ENCODE data around the gene AVEN.
A peak's percentile ranks its signal among the peaks of the same experiment; 100 is the strongest.
"Not testable (repeated sequence)": the region's sequence is repeated elsewhere in the genome, so short reads cannot be mapped to it uniquely, and the experiment has no call there.

The AVEN gene

DNA sequence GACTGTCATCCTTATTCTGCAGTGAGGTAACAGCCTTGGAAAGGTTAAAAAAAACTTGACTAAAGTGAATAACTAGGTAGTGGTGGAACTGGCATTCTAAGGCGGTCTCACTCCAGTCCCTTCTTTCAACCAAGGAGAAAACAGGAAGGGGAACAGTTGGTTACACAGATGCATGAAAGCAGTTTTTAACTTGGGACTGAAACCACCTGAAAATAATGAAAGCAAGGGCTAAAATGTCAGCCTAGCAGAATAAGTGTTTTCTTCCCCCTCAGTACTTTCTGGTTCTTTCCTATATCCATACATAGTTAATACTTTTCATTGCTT, 748 bp upstream of the AVEN start:
- DNase-seq, result no peak

- peak; percentile 72 to 81 for DNase-seq
Observed at GRCh38 chr15:34038023-34038870, 757 bp downstream of the AVEN start.

GRCh38 chr15:34031987-34032760, 6.8 kb downstream of the AVEN start:
- no peak for DNase-seq

- no peak for DNase-seq
Observed at GRCh38 chr15:34027606-34028005, 11.4 kb downstream of the AVEN start.

- DNase-seq, result no peak
Observed at GRCh38 chr15:34025252-34025651, 13.8 kb downstream of the AVEN start.

DNA sequence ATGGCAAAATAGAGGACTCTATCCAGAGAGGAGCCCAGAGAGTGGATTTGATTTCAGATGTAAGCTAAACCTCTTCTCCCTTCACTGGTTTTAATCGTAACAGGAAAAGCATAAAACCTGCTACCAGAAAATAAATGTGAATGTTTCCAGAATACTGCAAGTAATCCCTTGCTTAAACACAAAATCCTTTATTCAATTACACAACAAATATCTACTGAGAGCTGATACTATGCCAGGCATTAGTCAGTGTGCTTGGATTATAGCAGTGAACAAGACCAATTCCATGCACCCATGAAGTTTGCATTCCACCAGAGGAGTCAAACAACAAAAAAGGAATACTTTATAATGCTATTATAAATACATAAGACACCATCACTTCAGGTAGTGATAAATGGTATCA, 15.1 kb downstream of the AVEN start:
- no peak for DNase-seq

GRCh38 chr15:34019369-34019990, 19.5 kb downstream of the AVEN start:
- DNase-seq, result no peak

GRCh38 chr15:34018738-34019137, 20.3 kb downstream of the AVEN start:
- not testable (repeated sequence) for DNase-seq

GRCh38 chr15:34018021-34018645, 20.9 kb downstream of the AVEN start:
- no peak for DNase-seq

DNA sequence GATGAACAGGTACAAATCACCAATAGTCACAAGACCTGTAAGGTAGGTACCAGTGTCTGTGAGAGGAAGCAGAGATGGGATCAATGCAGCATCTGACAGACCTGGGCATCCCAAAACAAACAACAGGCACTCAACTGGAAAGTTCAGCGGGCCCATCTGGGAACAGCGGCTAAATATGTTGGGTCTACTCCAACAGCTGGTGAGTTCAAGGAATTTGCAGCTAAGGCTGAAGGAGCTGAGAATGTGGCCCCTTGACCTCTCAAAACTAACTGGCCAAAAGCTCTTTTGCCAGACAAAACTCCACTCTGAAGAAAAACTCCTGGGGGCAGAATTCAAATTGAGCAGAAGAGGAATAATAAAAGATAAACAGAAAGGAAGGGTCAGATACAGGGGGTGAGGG, 24.4 kb downstream of the AVEN start:
- DNase-seq, result no peak

DNA sequence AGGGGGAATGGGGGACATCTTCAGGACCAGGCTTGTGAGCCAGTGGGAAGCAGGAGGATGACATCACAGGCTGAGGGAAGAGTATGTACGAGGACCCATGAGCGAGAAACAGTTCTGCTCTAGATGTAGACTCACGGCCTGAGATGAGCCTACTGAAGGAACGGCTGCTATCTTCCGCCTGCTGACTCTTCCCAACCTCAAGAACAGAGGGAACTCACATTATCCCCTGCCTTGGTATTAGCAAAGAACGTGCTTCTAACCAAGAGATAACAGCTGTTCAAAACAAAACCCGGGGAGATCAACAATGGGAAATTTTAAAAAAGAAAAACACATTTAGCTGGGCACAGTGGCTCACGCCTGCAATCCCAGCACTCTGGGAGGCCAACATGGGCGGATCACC, 25.3 kb downstream of the AVEN start:
- no peak for DNase-seq

- no peak for DNase-seq
Observed at GRCh38 chr15:34012461-34013028, 26.5 kb downstream of the AVEN start.

GRCh38 chr15:34011481-34011880, 27.5 kb downstream of the AVEN start:
- no peak for DNase-seq

DNA sequence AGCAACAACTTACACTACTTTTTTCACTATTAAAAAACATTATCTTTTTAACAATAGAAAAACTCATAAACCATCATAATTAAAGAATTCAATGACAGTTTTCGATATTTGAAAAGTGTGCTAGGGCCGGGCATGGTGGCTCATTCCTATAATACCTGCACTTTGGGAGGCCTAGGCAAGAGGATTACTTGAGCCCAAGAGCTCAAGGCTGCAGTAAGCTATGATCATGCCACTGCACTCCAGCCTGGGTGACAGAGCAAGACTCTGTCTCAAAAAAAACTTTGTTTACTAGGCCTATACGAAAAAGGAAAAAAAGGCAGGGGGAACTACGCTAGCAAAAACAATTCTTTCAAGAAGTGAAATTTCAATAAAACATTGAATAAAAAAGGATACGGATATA, 28.1 kb downstream of the AVEN start:
- DNase-seq, result no peak

GRCh38 chr15:34009656-34010055, 29.3 kb downstream of the AVEN start:
- no peak for DNase-seq

GRCh38 chr15:34006381-34006780, 32.6 kb downstream of the AVEN start:
- no peak for DNase-seq

DNA sequence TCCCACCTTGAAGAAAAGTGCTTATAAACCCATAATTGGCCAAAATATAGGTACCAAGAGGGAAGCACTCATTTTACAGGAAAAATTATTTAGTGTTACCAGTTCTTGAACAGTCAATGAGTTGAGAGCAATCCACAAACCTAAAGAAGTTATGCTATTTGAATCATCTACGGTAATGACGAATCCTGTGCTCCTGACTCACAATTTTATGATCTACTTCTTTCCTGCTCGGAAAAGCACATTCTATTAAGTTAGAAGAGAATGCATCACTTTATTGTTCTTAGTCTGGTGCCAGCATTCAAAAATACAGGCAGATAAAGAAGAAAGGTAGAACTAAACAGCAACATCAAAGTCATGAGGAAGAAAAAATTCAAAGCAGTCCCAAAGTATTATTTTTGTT, 37.5 kb downstream of the AVEN start:
- no peak for DNase-seq

DNA sequence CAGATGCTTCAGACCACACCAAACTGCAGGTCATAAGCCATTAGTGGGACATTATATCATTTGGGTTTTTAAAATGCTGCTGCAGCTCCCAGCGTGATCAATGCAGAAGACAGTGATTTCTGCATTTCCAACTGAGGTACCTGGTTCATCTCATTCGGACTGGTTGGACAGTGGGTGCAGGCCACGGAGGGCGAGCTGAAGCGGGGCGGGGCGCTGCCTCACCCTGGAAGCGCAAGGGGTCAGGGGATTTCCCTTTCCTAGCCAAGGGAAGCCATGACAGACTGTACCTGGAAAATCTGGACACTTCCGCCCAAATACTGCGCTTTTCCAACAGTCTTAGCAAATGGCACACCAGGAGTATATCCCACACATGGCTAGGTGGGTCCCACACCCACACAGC, 43.3 kb downstream of the AVEN start:
- DNase-seq, result not testable (repeated sequence)

- DNase-seq, result peak in 1 of 2 donors; percentile 6
Observed at GRCh38 chr15:33994005-33994615, 44.9 kb downstream of the AVEN start.

DNA sequence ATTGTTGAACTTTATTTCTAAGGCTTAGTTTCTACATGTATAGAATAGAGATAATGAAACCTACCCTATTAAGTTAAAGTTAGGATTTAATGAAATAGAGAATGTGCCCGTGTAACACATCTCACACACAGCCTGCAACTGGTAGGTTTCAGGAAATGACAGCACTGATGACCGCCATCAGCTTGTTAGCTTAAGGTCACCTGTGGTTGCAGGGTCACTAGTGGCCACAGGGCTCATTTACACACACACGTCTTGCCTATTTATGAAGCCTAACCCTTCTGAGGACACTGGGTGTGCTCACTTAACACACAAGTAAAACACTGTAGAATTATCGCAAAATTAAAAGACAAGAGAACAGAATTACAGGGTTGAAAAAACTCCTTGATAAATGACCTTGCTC, 50.6 kb downstream of the AVEN start:
- DNase-seq, result no peak

- no peak for DNase-seq
Observed at GRCh38 chr15:33987444-33987843, 51.6 kb downstream of the AVEN start.

DNA sequence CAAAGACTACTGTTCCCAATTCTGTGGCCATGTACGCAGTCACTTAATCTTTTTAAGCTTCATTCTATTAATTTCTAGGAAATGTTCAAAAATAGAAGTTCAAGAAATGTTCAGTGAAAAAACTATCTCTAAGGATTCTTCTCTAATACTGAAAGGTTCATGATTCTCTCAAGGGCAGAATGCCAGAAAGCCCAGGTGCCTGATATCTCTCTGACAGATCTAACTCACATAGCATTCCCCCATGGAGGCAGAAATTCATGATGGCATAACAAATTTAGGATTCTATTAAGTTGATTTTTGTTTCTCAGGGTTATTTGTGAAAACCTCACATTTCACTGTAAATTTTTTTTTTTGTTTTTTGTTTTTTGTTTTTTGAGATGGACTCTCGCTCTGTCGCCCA, 53.3 kb downstream of the AVEN start:
- DNase-seq, result no peak
